Right atrium auricular region (tissue), 2 donors: Measurements from ENCODE around the gene PRLR. TPM values are rescaled to one million over a fixed set of nuclear protein-coding genes. Genes with fewer than 3 reads are reported as not detected.

Experiments
- DNase-seq: peaks from one replicate; pipeline ENCODE4 v3.0.0-alpha.2; 2019; ENCODE audit warnings: low spot score
- H3K27ac ChIP-seq, 2 donors: fragments of 200-600 bp; sonication (generic); 1 replicate in 1 of 2; 2 replicates in 1 of 2; pipeline ENCODE4 v1.5.1; 2016 to 2019
- H3K27me3 ChIP-seq, 2 donors: fragments of 200-600 bp; sonication (generic); one replicate each; pipeline versions ENCODE4 v1.5.1 to v1.6.0; 2017 to 2019
- H3K36me3 ChIP-seq: fragments of 200-600 bp; sonication (generic); one replicate; pipeline ENCODE4 v1.5.1; 2016
- H3K4me1 ChIP-seq, 2 donors: fragments of 200-600 bp; sonication (generic); one replicate each; pipeline versions ENCODE4 v1.5.1 to v1.6.0; 2017 to 2019
- H3K4me3 ChIP-seq, 2 donors: fragments of 200-600 bp; sonication (generic); 1 replicate in 1 of 2; 2 replicates in 1 of 2; pipeline ENCODE4 v1.5.1; 2017 to 2019; ENCODE audit warnings: mild to moderate bottlenecking in 1 of 2, moderate library complexity in 1 of 2
- H3K9me3 ChIP-seq, 2 donors: fragments of 200-600 bp; sonication (generic); one replicate each; pipeline ENCODE4 v1.5.1; 2019
- CTCF ChIP-seq, 2 donors: fragments of 200-600 bp; sonication (generic); IDR thresholded peaks; one replicate each; pipeline ENCODE4 v1.5.1; 2019; ENCODE audit warnings: antibody characterized with exemption in 2 of 2
- total RNA-seq, 2 donors: library from RNA; depleted of rRNA; stranded (reverse); fragments of >200 nt; gene quantifications; one replicate each; pipeline ENCODE4 v1.1.0, GENCODE V29; 2016

The PRLR gene
- total RNA-seq, 2 donors from 2014 or later, result 0.15 to 0.31 TPM

- Histone ChIP-seq H3K27me3 (no peaks in the 10 kb centered on the region), H3K27ac (no peak overlapping the region), H3K4me3 (no peak overlapping the region), H3K9me3 (peaks cover 0 to 2% of the 10 kb centered on the region in 2 donors), H3K36me3 (no peaks in the 10 kb centered on the region), H3K4me1 (peaks cover 0 to 11% of the 10 kb centered on the region in 2 donors)
- DNase-seq, result no peak
- no peak for TF ChIP-seq CTCF (IDR thresholded peaks at IDR 0.05)
Observed at GRCh38 chr5:35162848-35163709, 67.2 kb downstream of the PRLR start.

- no peak overlapping the region for H3K4me3 ChIP-seq
Observed at GRCh38 chr5:35161652-35162273, 68.5 kb downstream of the PRLR start.

GRCh38 chr5:35160486-35161116 lies 69.7 kb downstream of the PRLR start:
- Histone ChIP-seq H3K4me3 (no peak overlapping the region), H3K27me3 (no peaks in the 10 kb centered on the region), H3K36me3 (no peaks in the 10 kb centered on the region), H3K27ac (no peak overlapping the region), H3K4me1 (peaks cover 0 to 11% of the 10 kb centered on the region in 2 donors), H3K9me3 (no peaks in the 10 kb centered on the region)
- TF ChIP-seq CTCF (IDR thresholded peaks at IDR 0.05), result no peak
- no peak for DNase-seq

More at GRCh38 chr5:35161652-35162273, 68.5 kb downstream of the PRLR start:
- H3K4me1 ChIP-seq, result peaks cover 0 to 11% of the 10 kb centered on the region in 2 donors
- DNase-seq, result no peak
- no peaks in the 10 kb centered on the region for H3K27me3 ChIP-seq
- no peaks in the 10 kb centered on the region for H3K36me3 ChIP-seq
- H3K27ac ChIP-seq, result no peak overlapping the region
- TF ChIP-seq CTCF (IDR thresholded peaks at IDR 0.05), result no peak
- H3K9me3 ChIP-seq, result no peaks in the 10 kb centered on the region

GRCh38 chr5:35159370-35159742 lies 70.9 kb downstream of the PRLR start:
- Histone ChIP-seq H3K36me3 (no peaks in the 10 kb centered on the region), H3K9me3 (no peaks in the 10 kb centered on the region), H3K27me3 (no peaks in the 10 kb centered on the region), H3K4me1 (peaks cover 0 to 11% of the 10 kb centered on the region in 2 donors), H3K4me3 (no peak overlapping the region), H3K27ac (peak overlapping the region in 1 of 2 donors; percentile 13)
- TF ChIP-seq CTCF (IDR thresholded peaks at IDR 0.05), result no peak
- no peak for DNase-seq

GRCh38 chr5:35158622-35159369 lies 71.5 kb downstream of the PRLR start:
- Histone ChIP-seq H3K27me3 (no peaks in the 10 kb centered on the region), H3K4me3 (no peak overlapping the region), H3K9me3 (no peaks in the 10 kb centered on the region), H3K36me3 (no peaks in the 10 kb centered on the region), H3K4me1 (peaks cover 0 to 11% of the 10 kb centered on the region in 2 donors), H3K27ac (peak overlapping the region in 1 of 2 donors; percentile 13)
- no peak for DNase-seq
- no peak for TF ChIP-seq CTCF (IDR thresholded peaks at IDR 0.05)
